Measurements from ENCODE around the gene GKN1. TPM values are rescaled to one million over a fixed set of nuclear protein-coding genes. Genes with fewer than 3 reads are reported as not detected.

Gene GKN1
- total RNA-seq = not detected in 2 replicates

GRCh38 chr2:68974251-68974650 lies at the start of gene GKN1:
TSS of gene GKN1 (plus strand) at chr2:68974636. CDS start at chr2:68974678, 42 bp downstream.

GRCh38 chr2:68952887-68953521 lies 21.4 kb upstream of the GKN1 start, which contains the start of gene GKN2:
TSS of gene GKN2 (minus strand) at chr2:68952893. CDS start at chr2:68952861, 32 bp downstream.

GRCh38 chr2:69013142-69013839 lies 38.9 kb downstream of the GKN1 start, which contains the start of gene ANTXR1:
TSS of gene ANTXR1 (plus strand) at chr2:69013179. CDS start at chr2:69013500, 321 bp downstream.

Other genes with a start within 250 kb of the GKN1 start
- gene ARHGAP25, start 239.8 kb upstream of the GKN1 start, total RNA-seq = 1.4 and 2.2 TPM in 2 replicates
- gene BMP10, start 103.2 kb upstream of the GKN1 start, total RNA-seq = not detected in 2 replicates
- gene GKN2, start 21.7 kb upstream of the GKN1 start, total RNA-seq = not detected in 2 replicates
- 35.7 and 98.2 TPM in 2 replicates for gene ANTXR1, start 38.5 kb downstream of the GKN1 start, total RNA-seq